ENCODE measurements around the gene FKBP8.
A peak's percentile ranks its signal among the peaks of the same experiment; 100 is the strongest.

Gene FKBP8

GRCh38 chr19:18486746-18487145 lies 56.6 kb downstream of the FKBP8 start:
- Histone ChIP-seq H3K27ac (ENCODE audit: low read length) (no peak overlapping the region), H3K36me3 (ENCODE audit: insufficient read depth, low read depth, low read length) (no peaks in the 10 kb centered on the region), H3K4me3 (ENCODE audit: low read length) (no peak overlapping the region), H3K9ac (ENCODE audit: low read depth, low read length) (no peak overlapping the region), H3K27me3 (ENCODE audit: insufficient read depth, low read length) (no peaks in the 10 kb centered on the region), H3K9me3 (ENCODE audit: insufficient read depth, low read depth, low read length) (no peaks in the 10 kb centered on the region), H3K4me1 (ENCODE audit: insufficient read depth, low read length) (no peaks in the 10 kb centered on the region)

- Histone ChIP-seq H3K9ac (ENCODE audit: low read depth, low read length) (0 out of 2 replicates have a peak overlapping the region, but pooled peaks have one; percentile 15), H3K27me3 (ENCODE audit: insufficient read depth, low read length) (no peaks in the 10 kb centered on the region), H3K36me3 (ENCODE audit: insufficient read depth, low read depth, low read length) (no peaks in the 10 kb centered on the region), H3K9me3 (ENCODE audit: insufficient read depth, low read depth, low read length) (no peaks in the 10 kb centered on the region), H3K27ac (ENCODE audit: low read length) (no peak overlapping the region), H3K4me3 (ENCODE audit: low read length) (no peak overlapping the region), H3K4me1 (ENCODE audit: insufficient read depth, low read length) (no peaks in the 10 kb centered on the region)
Observed at GRCh38 chr19:18484992-18485391, 58.4 kb downstream of the FKBP8 start.

DNA sequence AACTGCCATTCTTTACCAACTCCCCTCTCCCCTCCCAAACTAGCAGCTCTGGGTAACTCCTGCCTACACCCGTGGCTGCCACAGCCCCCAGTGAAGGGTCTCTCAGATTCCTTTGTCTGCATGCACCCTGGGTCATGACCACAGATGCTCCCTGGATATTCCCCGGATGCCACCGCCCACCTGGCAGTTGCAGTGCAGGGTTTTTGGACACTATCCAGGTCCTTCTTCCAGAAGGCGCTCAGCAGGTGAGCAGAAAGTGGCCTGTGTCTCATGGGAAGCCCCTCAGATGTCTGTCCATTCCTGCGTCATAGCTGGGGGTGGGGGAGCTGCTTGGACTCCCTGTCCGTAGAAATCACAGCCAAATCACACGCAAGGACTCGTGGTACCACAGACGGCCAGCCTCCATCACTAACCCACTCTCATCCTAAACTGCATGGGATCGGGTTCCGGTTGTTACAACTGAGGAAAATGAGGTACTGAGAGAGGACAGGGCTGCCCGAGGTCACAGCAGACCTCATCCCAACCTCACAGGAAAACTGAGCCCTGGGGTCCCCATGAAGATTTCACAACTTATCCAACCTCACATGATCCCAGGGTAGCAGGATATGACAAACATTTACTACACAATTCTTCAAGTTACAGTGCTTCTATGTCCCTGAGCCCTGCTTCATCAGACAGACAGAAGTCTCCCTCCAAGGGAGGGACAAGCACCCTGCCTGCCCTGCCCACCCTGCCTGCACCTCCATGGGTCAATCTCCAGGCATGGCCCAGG lies 60.1 kb downstream of the FKBP8 start:
- H3K9me3 ChIP-seq (ENCODE audit: insufficient read depth, low read depth, low read length) = no peaks in the 10 kb centered on the region
- H3K27ac ChIP-seq (ENCODE audit: low read length) = no peak overlapping the region
- no peak overlapping the region for H3K4me3 ChIP-seq (ENCODE audit: low read length)
- H3K36me3 ChIP-seq (ENCODE audit: insufficient read depth, low read depth, low read length) = no peaks in the 10 kb centered on the region
- no peak overlapping the region for H3K9ac ChIP-seq (ENCODE audit: low read depth, low read length)
- no peaks in the 10 kb centered on the region for H3K27me3 ChIP-seq (ENCODE audit: insufficient read depth, low read length)
- no peaks in the 10 kb centered on the region; the same call in 1 of the 2 replicates for H3K4me1 ChIP-seq (ENCODE audit: insufficient read depth, low read length)

Data from iPS-20b (cell line).